Right ventricle myocardium superior (tissue), 1 donor: Measurements from ENCODE around the gene TGM4. TPM values are rescaled to one million over a fixed set of nuclear protein-coding genes. Genes with fewer than 3 reads are reported as not detected.

Experiments
- ATAC-seq: fragments of 200-7000 bp; cut with Tn5 transposase; one replicate; pipeline ENCODE4 v1.9.1; 2020; ENCODE audit warnings: mild to moderate bottlenecking; ENCODE audit not compliant: poor library complexity
- DNase-seq: peaks from one replicate; pipeline ENCODE4 v3.0.0-alpha.2; 2020
- intact Hi-C: fragments of 100-400 bp; cut with DNase I; formaldehyde crosslinking; loops from one replicate; pipeline ENCODE4 v1.11.2; 2022
- total RNA-seq: library from RNA; stranded (reverse); fragmentation: NEBNext Ultra II Directional; extraction: Animal tissue kit (Norgen Biotek cat#: 25700); gene quantifications from one replicate; pipeline ENCODE4 v1.2.1, GENCODE V29; 2021
- donor health status: DM: no; HTN: yes; CAD: no; lungs with severe emphysema.

The TGM4 gene
- total RNA-seq, 1 donor from 2014 or later, result not detected

DNA sequence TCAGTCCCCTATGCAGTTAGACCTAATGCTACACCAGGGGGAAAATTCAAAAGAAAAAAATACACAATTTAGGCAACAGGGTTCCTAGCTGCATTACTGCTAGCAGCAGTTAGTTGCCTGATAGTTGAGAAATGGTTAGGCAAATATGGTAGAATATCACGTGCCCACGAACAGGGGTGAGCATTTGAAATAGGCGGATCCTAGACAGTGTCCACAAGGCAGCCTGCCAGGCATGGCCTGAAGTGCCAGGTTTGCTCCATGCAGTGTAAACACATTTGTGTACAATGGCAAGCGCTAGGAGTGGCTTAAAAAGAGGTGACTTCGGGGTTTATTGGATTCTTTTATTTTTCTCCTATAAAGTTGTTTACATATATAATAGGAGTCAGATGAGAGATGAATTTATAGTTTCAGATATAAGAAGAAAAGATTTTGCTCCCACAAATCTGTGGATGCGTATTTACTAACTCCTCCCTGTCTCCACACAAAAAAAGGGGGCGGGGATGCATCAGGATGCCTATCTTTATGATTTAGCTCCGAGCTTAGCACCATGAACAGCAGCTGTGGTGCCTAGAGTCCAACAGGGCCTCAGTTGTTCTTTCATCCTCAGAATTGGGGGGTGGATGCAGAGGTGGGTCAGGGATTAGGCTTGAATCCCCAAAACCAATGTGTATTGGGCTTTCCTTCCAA is 3.9 kb upstream of the TGM4 start:
- ATAC-seq, result no peak
- DNase-seq, result no peak
- intact Hi-C loops, result no loop called here

GRCh38 chr3:44875596-44875995 is 1.2 kb downstream of the TGM4 start:
- intact Hi-C loops, result no loop called here
- ATAC-seq, result no peak
- no peak for DNase-seq

DNA sequence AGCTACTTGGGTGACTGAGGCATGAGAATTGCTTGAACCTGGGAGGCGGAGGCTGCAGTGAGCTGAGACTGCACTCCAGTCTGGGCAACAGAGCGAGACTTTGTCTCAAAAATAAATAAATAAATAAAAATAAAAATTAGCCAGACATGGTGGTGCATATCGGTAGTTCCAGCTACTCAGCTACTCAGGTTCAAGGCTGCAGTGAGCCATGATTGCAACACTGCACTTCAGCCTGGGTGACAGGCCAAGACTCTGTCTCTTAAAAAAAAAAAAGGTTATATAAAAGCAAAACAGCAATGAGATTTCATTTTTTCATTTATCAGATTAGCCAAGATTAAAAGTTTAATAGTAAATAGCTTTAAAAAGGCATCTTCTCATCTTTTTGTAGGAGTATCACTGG is 2.9 kb downstream of the TGM4 start:
- ATAC-seq (no peak), DNase-seq (no peak)
- intact Hi-C loops, result no loop called here

DNA sequence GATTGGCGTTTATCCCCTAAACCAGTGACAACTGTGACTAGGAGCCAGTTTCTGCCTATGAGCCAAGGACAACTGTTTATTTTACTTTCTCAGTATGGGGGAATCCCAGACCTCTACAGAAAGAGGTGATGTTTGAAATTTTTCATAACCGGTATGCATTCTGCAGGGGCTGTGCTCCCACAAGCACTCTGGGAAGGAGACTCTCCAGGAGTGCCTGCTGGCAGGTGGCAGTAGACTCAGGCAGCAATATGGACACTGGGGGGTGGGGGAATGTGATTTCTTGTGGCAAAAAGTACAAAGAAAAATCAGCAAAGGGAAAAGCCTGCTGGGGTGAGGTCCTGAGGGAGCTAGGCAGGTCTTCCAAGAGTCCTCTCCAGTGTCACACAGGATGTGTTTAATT is 5.9 kb downstream of the TGM4 start:
- intact Hi-C loops, result no loop called here
- no peak for ATAC-seq
- DNase-seq, result no peak

- intact Hi-C loops, result no loop called here
- no peak for DNase-seq
- no peak for ATAC-seq
These were observed 9.0 kb downstream of the TGM4 start for GRCh38 chr3:44883213-44883955.

- DNase-seq (no peak), ATAC-seq (no peak)
- intact Hi-C loops, result no loop called here
These were observed 9.6 kb downstream of the TGM4 start for GRCh38 chr3:44883999-44884431.

DNA sequence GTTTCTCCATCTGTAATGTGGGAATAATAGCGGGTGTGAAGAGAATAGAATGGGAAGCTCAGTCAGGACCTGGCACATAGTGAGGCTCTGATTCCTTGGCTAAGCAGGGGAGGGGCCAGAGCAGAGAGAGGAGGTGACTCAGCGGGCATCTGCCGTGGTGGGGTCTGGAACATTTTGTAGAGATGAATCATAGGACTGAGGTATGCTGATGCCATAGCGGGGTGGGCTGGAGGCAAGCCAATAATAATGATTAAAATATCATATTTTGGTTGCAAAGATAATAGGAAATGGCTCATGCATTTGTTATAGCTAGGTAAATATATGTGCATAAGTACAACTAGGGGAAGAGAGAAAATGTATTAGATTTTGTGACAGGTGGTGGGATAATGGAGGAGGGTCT is 11.2 kb downstream of the TGM4 start:
- DNase-seq (no peak), ATAC-seq (no peak)
- intact Hi-C loops, result no loop called here

GRCh38 chr3:44886561-44886960 is 12.2 kb downstream of the TGM4 start:
- intact Hi-C loops, result no loop called here
- no peak for DNase-seq
- no peak for ATAC-seq

- ATAC-seq (no peak), DNase-seq (no peak)
- intact Hi-C loops, result no loop called here
These were observed 12.7 kb downstream of the TGM4 start for GRCh38 chr3:44887101-44887500.

- intact Hi-C loops, result no loop called here
- DNase-seq, result no peak
- ATAC-seq, result no peak
These were observed 15.8 kb downstream of the TGM4 start for GRCh38 chr3:44890258-44890657.

- intact Hi-C loops, result no loop called here
- ATAC-seq (no peak), DNase-seq (no peak)
These were observed 16.4 kb downstream of the TGM4 start for GRCh38 chr3:44890852-44891251.

DNA sequence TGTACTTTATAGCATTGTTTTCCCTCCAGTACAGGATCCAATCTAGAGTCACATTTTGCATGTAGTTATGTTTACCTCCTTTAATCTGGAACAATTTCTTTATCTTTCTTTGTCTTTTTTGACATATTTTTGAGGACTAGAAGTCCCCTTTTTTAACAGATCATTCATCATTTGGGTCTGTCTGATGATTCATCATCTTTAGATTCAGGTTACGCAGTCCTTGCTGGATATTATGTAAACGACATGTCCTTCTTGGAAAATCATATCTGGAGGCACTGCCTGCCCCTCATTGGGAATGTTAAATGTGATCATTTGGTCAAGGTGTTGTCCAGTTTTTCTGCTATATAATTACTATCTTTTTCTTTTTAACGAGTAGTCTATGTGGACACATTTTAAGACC is 18.3 kb downstream of the TGM4 start:
- ATAC-seq (no peak), DNase-seq (no peak)
- intact Hi-C loops, result no loop called here

DNA sequence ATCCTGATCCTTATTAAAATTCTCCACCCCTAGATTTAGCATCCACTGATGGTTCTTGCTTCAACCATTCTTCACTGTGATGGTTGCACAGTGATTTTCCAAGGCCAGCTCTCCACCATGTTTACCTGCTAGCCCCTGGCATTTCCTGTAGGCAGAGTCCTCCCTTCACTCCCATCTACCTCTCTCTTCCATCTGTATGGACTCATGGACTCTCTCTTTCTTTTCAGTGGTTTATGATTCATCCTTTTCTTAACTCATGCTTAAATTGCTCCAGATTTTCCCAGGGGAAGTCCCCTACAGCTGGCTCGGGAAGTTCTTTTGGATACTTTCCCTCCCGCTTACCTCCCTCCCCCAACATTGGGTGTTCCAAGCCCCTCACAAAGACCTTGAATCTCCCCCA is 18.7 kb downstream of the TGM4 start:
- DNase-seq (no peak), ATAC-seq (no peak)
- intact Hi-C loops, result no loop called here

- ATAC-seq, result no peak
- intact Hi-C loops, result no loop called here
- no peak for DNase-seq
These were observed 20.1 kb downstream of the TGM4 start for GRCh38 chr3:44894485-44894884.

- DNase-seq (no peak), ATAC-seq (no peak)
- intact Hi-C loops, result no loop called here
These were observed 22.0 kb downstream of the TGM4 start for GRCh38 chr3:44896440-44896839.

DNA sequence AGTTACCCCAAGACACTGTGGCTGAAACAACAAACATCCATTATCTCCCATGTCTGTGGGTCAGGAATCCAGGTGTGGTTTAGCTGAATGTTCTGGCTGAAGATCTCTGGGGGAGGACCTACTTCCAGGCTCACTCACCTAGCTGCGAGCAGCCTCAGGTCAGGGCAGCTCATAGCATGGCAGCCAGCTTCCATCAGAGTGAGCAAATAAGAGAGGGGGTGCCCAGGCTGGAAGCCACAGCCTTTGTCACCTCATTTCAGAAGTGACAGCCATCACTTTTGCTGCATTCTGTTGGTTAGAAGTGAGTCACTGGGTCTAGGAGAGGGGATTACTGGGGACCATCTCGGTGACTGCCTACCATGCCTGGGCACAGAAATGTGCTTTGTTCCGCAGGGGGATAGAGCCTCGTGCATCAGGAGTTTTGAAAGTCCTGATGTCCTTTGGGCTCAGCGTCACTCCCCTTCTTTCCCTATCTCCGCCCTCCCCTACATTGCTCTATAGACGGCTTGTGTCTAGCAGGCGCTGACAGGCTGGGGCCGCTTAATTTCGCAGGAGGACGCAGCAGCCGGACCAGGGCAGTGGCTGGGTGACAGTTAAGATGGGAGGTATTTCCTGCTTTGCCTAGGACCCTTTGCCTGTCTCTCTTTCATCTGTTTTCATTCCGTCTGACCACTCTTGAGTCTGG is 25.4 kb downstream of the TGM4 start:
- intact Hi-C loops, result no loop called here
- no peak for ATAC-seq
- no peak for DNase-seq

DNA sequence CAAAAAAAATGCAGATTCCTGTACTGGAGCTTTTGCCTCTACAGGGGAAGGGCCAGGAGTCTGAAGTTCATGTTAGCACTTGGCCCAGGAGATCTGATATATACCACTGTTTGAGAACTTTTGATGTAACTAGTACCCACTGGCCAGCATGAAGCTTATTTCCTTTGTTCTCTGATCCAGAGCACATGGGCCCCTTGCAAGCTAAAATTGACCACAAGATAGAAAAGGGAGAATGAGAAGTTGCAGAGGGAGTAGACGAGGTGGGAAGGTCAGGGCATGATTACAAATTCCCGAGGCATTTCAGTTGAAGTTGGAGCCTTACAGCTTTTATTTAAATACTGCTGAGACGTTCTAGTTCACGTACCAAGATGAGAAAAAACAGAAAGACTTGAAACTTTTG is 28.2 kb downstream of the TGM4 start:
- intact Hi-C loops, result no loop called here
- DNase-seq (no peak), ATAC-seq (no peak)

DNA sequence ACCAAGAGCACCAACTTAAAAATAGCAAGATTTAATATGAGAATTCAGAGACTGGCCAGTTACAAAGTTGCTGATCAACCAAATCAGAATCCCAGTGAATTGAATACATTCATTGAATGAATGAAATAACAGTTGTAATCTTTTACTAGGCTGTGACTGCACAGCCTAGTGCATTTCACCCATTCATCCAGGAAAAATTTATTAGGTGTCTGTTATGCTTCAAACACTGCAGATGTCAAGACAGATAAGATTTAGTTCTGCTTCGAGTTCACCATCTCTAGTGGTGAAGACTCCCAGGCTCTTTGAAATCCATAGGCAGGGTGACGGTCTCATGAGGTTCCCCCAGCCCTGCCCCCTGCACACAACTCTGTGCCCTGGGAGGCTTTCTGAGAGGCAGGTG is 28.9 kb downstream of the TGM4 start:
- ATAC-seq (no peak), DNase-seq (no peak)
- intact Hi-C loops, result no loop called here

DNA sequence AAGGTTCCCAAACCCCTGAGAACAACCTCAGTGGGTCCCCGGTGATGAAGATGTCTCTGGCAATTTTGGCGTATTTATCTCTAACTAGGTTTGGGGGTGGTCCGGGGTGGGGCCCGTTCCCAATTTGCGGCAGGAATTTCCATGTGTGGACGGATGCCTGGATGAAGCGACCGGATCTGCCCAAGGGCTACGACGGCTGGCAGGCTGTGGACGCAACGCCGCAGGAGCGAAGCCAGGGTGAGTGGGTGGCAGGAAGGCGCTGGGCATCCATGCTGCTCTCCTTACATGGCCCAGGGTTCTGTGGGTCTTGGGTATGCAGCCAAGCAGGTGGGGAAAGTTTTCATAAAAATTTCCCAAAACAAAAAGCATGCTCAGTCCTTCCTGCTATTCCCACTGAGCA is 29.3 kb downstream of the TGM4 start:
- intact Hi-C loops, result no loop called here
- DNase-seq (no peak), ATAC-seq (no peak)
